Thoracic aorta (tissue), 2 donors: Measurements from ENCODE around the gene SYN1. TPM values are rescaled to one million over a fixed set of nuclear protein-coding genes. Genes with fewer than 3 reads are reported as not detected.

Experiments
- ATAC-seq: fragments of 150-250 bp; one replicate; pipeline ENCODE4 v1.8.0; 2017; ENCODE audit warnings: low read depth; ENCODE audit not compliant: insufficient number of reproducible peaks, low FRiP score
- DNase-seq: peaks from one replicate; pipeline ENCODE4 v3.0.0-alpha.2; 2020; ENCODE audit warnings: low spot score
- H3K27ac ChIP-seq, 2 donors: fragments of 200-600 bp; sonication (generic); 1 replicate in 1 of 2; 2 replicates in 1 of 2; pipeline ENCODE4 v1.5.1; 2016; ENCODE audit warnings: mild to moderate bottlenecking in 2 of 2, moderate library complexity in 2 of 2
- H3K27me3 ChIP-seq: fragments of 200-600 bp; sonication (generic); replicated peaks from 2 replicates; pipeline ENCODE4 v1.6.0; 2016; ENCODE audit warnings: mild to moderate bottlenecking; ENCODE audit not compliant: insufficient read depth
- H3K36me3 ChIP-seq: fragments of 200-600 bp; sonication (generic); one replicate; pipeline ENCODE4 v1.5.1; 2016
- H3K4me1 ChIP-seq, 2 donors: fragments of 200-600 bp; sonication (generic); 1 replicate in 1 of 2; 2 replicates in 1 of 2; pipeline versions ENCODE4 v1.5.1 to v1.6.0; 2016; ENCODE audit warnings: low read depth in 2 of 2, mild to moderate bottlenecking in 1 of 2; ENCODE audit not compliant: control insufficient read depth in 1 of 2
- H3K4me3 ChIP-seq: fragments of 200-600 bp; sonication (generic); 2 replicates; pipeline ENCODE4 v1.5.1; 2016; ENCODE audit warnings: mild to moderate bottlenecking
- H3K9me3 ChIP-seq: fragments of 200-600 bp; sonication (generic); 2 replicates; pipeline ENCODE4 v1.5.1; 2016
- CTCF ChIP-seq: fragments of 200-600 bp; sonication (generic); IDR thresholded peaks from one replicate; pipeline ENCODE4 v1.5.1; 2019; ENCODE audit warnings: antibody characterized with exemption
- total RNA-seq, 2 donors: library from RNA; depleted of rRNA; stranded (reverse); fragments of >200 nt; gene quantifications; one replicate each; pipeline versions ENCODE4 v1.1.0 to v1.2.3, GENCODE V29; 2016

SYN1 gene
- total RNA-seq, 2 donors from 2014 or later, result 0.27 to 0.85 TPM

GRCh38 chrX:47620303-47620685 is 637 bp upstream of the SYN1 start:
- Histone ChIP-seq H3K9me3 (no peaks in the 10 kb centered on the region), H3K36me3 (no peaks in the 10 kb centered on the region), H3K4me1 (no peaks in the 10 kb centered on the region), H3K27me3 (no peaks in the 10 kb centered on the region), H3K4me3 (no peak overlapping the region), H3K27ac (no peak overlapping the region)
- DNase-seq, result no peak
- no peak for ATAC-seq
- no peak for TF ChIP-seq CTCF

- DNase-seq (no peak), ATAC-seq (no peak)
- Histone ChIP-seq H3K27me3 (no peaks in the 10 kb centered on the region), H3K9me3 (no peaks in the 10 kb centered on the region), H3K4me1 (no peaks in the 10 kb centered on the region), H3K36me3 (no peaks in the 10 kb centered on the region), H3K4me3 (peak overlapping the region; percentile 62), H3K27ac (no peak overlapping the region)
- TF ChIP-seq CTCF, result no peak
Observed at GRCh38 chrX:47618923-47619485, 653 bp downstream of the SYN1 start.

GRCh38 chrX:47614618-47615017 is 5.0 kb downstream of the SYN1 start:
- no peak for DNase-seq
- no peaks in the 10 kb centered on the region for H3K4me1 ChIP-seq
- no peaks in the 10 kb centered on the region for H3K27me3 ChIP-seq
- no peak for ATAC-seq
- no peaks in the 10 kb centered on the region for H3K9me3 ChIP-seq
- no peak for TF ChIP-seq CTCF
- no peak overlapping the region for H3K27ac ChIP-seq
- H3K4me3 ChIP-seq, result no peak overlapping the region
- H3K36me3 ChIP-seq, result no peaks in the 10 kb centered on the region

- no peak for TF ChIP-seq CTCF
- no peak for DNase-seq
- Histone ChIP-seq H3K4me3 (no peak overlapping the region), H3K36me3 (no peaks in the 10 kb centered on the region), H3K4me1 (no peaks in the 10 kb centered on the region), H3K27ac (no peak overlapping the region), H3K9me3 (no peaks in the 10 kb centered on the region), H3K27me3 (no peaks in the 10 kb centered on the region)
- ATAC-seq, result no peak
Observed at GRCh38 chrX:47613082-47613481, 6.6 kb downstream of the SYN1 start.

GRCh38 chrX:47612418-47612817 is 7.2 kb downstream of the SYN1 start:
- no peaks in the 10 kb centered on the region for H3K9me3 ChIP-seq
- no peak overlapping the region for H3K27ac ChIP-seq
- ATAC-seq, result no peak
- H3K27me3 ChIP-seq, result no peaks in the 10 kb centered on the region
- no peak for DNase-seq
- H3K4me1 ChIP-seq, result no peaks in the 10 kb centered on the region
- H3K36me3 ChIP-seq, result no peaks in the 10 kb centered on the region
- no peak overlapping the region for H3K4me3 ChIP-seq
- no peak for TF ChIP-seq CTCF
